NCI-H1092 treated with DMSO at 0.1 percent for 48 hours (cell line): ENCODE measurements around the gene MSLN.
"Not testable (repeated sequence)": the region's sequence is repeated elsewhere in the genome, so short reads cannot be mapped to it uniquely, and the experiment has no call there.

Experiments used
- DNase-seq: peaks from one replicate; lab custom pipeline; 2025; lab: John Stamatoyannopoulos, UW

The MSLN gene

DNA sequence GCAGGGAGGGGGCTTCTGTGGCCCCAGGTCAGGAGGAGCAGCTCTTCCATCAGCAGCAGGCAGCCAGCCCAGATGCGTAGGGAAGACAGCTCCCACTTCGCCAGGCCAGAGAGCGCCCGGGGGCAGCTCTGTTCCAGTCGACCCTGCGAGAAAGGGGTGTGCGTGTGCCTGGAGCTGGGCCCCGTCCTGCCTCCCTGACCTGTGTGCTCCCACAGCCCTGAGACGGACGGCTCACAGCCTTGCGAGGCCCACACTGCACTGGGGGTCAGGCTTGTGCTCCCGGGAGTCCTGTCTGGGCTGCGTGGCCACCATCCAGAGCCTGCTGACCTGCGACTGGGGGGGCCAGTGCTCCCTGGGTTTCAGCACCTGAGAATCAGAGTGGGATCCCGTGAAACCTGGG lies 469 bp upstream of the MSLN start:
- no peak for DNase-seq

DNA sequence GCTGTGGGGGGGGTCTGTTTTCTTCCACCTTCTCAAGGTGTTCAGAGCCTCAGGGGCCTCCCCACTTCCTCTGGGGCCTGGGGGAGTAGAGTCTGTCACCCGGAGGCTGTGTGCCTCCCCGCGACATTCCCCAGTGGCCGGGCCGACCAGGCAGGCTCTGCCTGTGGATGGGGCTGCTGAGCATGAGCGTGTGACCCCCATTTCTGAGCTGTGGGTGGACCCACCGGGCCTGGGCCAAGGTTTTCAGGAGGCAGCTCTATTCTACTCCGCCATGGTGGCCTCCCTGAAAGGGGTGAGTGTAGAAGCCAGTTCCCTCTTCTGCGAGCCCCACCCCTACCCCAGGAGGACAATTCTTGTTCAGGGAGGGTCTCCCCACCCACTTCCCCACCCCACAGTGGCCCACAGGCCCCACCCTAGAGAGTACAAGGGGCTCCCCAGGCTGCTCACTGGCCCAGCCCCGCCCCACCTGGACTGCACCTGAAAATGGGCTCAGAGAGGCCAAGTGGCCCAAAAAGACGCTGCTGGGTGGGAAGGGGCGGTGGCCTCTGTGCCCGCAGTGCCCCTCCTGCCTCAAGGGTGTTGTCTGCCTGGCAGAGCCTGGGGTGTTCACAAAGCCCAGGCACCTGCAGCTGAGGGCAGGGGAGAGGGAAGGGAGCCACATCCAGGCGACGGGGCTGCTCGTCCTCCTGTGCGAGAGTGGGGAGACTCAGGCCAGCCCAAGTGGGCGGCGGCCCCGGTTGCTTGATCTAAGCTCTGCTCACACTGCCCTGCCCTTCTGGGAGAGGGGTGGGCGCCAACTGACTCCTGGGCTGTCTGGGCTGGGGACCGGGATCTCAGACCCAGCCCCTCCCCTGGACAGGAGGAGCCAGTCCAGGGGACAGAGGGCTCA lies 1.3 kb downstream of the MSLN start:
- DNase-seq: no peak

DNA sequence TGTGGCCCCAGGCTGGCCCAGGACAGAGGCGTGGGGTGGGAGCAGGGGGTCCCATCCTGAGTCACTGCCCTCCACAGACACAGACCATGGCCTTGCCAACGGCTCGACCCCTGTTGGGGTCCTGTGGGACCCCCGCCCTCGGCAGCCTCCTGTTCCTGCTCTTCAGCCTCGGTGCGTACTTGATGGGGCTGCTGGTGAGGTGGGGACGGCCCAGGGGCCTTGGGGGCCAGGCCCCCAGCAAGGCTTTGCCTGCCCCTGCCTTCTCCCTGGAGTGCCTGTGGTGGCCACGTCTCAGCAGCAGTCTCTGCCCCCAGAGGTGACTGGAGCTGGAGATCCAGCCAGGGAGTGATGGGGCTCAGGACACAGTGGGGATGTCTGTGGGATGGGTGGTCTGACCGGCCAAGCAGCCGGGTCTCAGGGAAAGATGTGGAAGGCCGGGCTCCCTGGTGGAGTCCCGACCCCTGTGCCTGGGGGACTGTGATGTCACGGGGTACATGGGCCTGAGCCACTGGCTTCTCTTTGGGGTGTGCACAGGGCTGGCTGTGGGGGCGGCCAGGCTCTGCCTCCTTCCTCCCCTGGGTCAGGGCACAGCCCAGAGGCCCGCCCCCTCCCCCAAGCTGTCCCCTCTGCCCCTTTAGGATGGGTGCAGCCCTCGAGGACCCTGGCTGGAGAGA lies 2.2 kb downstream of the MSLN start:
- DNase-seq: no peak

DNA sequence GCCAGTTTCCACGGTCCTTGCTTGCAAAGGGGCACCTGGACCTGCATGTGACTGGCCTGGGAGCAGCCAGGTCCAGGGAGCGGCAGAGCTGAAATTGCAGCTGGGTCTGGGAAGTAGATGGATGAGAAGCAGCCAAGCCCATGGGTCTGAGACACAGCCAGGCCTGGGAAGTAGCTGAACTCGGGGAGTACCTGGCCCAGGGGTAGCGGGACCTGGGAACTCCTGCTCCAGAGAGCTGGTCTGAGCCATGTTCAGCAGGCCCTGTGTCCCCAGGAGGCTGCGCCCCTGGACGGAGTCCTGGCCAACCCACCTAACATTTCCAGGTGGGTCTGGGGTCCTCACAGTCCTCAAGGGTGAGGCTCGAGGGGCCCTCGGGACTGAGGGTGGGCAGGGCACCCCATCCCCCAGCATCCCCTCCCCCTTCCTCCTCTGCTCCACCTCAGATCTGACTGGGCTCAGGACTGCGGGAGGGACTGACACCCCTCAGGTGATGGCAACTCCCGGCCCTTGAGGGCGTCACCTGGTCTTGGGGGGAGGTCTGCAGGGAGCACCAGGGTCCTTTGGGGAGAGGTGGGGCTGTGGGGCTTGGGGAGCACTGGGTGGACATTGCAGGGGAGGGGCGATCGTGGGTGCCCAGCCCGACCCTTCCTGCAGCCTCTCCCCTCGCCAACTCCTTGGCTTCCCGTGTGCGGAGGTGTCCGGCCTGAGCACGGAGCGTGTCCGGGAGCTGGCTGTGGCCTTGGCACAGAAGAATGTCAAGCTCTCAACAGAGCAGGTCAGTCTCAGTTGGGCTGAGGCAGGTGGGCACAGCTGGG lies 3.0 kb downstream of the MSLN start:
- no peak for DNase-seq

DNA sequence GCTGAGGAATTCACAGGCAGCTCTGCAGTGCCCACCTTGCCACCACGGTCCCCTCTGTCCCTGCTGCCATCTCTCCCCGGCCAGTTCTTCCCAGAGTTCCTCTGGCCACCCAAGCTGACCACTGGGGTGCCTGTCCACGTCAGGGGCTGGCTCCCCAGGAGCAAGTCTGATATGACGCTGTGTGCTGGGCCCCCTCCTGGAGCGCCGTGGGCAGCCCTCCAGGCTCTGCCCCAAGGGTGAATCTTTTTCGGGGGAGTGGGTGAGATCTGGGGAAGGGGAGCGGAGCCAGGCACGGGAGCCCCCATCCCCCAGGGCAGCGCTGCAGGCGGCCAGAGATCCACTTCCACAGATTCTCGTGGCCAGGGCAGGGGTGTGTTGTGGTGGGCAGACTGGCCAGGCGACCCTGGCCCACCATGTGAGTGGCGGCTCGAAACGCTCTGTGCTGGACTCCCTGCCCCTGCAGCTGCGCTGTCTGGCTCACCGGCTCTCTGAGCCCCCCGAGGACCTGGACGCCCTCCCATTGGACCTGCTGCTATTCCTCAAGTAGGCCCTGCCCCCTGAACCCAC lies 3.7 kb downstream of the MSLN start:
- no peak for DNase-seq

DNA sequence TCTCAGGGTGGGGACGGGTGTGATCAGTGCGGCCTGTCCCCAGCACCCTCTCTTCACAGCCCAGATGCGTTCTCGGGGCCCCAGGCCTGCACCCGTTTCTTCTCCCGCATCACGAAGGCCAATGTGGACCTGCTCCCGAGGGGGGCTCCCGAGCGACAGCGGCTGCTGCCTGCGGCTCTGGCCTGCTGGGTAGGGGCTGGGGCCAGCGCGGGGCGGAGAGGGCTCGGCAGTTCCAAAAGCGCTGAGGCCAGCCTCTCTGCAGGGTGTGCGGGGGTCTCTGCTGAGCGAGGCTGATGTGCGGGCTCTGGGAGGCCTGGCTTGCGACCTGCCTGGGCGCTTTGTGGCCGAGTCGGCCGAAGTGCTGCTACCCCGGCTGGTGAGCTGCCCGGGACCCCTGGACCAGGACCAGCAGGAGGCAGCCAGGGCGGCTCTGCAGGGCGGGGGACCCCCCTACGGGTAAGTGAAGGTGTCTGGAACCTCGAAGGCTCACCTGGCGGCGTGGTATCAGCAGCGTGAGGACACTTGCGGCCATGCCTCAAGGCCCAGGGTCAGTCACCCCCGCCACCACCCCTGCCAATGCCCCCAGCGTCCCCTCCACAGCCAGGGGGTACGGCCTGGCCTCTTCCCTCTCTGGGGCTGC lies 4.4 kb downstream of the MSLN start:
- DNase-seq: no peak

DNA sequence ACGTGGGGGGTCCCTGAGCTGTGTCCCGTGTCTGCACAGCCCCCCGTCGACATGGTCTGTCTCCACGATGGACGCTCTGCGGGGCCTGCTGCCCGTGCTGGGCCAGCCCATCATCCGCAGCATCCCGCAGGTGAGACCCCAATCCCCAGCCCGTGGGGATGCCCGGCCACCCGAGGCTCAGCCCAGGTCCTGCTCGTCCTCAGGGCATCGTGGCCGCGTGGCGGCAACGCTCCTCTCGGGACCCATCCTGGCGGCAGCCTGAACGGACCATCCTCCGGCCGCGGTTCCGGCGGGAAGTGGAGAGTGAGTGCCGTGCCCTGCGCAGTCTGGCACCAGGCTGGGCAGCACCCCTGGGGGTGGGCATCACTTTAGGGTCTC lies 4.9 kb downstream of the MSLN start:
- DNase-seq: no peak

DNA sequence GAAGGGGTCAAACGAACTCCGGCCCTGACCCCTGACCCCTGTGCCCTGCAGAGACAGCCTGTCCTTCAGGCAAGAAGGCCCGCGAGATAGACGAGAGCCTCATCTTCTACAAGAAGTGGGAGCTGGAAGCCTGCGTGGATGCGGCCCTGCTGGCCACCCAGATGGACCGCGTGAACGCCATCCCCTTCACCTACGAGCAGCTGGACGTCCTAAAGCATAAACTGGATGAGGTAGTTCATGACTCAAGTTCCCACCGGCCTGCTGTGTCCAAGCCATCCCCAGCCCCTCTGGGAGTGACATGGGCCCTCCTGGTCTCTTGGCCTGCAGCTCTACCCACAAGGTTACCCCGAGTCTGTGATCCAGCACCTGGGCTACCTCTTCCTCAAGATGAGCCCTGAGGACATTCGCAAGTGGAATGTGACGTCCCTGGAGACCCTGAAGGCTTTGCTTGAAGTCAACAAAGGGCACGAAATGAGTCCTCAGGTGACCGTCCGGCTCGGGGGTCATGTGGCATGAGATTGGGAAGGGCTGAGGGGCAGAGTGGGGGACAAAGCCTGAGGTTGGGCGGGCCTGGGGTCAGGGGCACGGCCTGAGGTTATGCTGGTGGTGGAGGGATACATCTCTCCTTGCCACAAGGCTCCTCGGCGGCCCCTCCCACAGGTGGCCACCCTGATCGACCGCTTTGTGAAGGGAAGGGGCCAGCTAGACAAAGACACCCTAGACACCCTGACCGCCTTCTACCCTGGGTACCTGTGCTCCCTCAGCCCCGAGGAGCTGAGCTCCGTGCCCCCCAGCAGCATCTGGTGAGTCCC lies 5.7 kb downstream of the MSLN start:
- no peak for DNase-seq

DNA sequence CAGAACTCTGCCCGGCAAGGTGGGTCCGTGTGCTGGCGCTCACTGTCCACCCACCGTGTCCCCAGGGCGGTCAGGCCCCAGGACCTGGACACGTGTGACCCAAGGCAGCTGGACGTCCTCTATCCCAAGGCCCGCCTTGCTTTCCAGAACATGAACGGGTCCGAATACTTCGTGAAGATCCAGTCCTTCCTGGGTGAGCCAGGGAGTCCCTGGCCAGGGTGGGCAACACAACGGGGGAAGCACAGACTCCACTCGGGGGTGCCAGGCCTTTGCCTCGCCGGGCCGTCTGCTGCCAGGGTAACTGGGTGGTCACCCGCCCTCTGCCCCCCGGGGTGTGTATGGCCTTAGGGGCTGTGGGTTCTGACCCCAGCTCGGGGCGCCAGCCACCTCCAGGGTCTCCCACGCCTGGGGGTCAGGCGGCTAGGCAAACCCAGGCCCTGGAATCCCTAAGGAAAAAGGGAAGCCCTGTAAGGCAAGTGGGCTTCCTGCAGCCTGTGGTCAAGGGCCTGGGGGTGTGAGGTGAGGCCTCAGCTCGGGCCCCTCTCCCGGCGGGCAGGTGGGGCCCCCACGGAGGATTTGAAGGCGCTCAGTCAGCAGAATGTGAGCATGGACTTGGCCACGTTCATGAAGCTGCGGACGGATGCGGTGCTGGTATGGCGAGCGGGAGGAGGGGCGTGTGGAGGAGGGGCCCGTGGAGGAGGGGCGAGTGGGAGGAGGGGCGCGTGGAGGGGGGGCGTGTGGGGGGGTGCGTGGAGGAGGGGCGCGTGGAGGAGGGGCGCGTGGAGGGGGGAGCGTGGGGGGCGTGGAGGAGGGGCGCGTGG lies 6.5 kb downstream of the MSLN start:
- DNase-seq: no peak

DNA sequence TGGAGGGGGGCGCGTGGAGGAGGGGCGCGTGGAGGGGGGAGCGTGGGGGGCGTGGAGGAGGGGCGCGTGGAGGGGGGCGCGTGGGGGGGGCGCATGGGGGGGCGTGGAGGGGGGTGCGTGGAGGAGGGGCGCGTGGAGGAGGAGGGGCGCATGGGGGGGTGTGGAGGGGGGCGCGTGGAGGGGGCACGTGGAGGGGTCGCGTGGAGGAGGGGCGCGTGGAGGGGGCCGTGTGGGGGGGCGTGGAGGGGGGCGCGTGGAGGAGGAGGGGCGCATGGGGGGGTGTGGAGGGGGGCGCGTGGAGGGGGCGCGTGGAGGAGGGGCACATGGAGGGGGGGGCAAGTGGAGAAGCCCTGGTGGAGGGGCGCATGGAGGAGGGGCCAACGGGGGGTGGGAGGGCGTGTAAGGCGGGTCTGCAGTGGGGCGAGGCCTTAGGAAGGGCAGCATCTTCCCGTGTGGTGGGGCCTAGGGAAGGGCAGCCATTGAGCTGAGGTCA lies 7.3 kb downstream of the MSLN start:
- no peak for DNase-seq

DNA sequence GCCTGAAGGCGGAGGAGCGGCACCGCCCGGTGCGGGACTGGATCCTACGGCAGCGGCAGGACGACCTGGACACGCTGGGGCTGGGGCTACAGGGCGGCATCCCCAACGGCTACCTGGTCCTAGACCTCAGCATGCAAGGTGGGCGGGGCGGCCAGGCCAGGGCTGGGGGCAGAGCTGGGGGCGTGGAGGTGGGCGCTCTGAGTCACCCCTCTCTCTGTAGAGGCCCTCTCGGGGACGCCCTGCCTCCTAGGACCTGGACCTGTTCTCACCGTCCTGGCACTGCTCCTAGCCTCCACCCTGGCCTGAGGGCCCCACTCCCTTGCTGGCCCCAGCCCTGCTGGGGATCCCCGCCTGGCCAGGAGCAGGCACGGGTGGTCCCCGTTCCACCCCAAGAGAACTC lies 7.9 kb downstream of the MSLN start:
- DNase-seq: no peak

DNA sequence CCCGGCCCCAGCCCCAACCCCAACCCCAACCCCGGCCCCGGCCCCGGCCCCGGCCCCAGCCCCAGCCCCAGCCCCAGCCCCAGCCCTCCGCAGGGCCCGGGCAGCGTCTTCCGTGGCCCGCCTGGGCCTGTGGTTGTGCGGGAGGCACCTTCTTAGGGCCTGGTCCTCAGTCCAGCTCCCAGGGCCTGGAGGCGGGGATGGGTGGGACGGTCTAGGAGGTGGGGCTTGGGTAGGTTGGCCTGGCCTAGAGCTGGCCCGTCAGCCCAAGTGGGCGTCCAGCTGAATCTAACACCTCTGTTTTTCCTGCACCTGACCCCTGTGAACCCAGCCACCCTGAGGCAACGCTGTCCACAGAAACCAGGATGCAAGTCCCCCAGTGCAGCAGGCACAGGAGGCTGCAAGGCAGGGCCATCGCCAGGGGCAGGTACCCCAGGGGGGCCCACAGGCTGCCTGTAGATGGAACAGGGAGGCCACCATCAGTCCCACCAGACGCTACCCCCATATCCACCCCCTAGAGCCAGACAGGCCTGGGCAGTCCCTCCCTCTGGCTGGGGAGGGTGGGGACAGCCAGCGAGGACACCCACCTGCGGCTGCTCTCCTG lies 8.8 kb downstream of the MSLN start:
- no peak for DNase-seq

DNA sequence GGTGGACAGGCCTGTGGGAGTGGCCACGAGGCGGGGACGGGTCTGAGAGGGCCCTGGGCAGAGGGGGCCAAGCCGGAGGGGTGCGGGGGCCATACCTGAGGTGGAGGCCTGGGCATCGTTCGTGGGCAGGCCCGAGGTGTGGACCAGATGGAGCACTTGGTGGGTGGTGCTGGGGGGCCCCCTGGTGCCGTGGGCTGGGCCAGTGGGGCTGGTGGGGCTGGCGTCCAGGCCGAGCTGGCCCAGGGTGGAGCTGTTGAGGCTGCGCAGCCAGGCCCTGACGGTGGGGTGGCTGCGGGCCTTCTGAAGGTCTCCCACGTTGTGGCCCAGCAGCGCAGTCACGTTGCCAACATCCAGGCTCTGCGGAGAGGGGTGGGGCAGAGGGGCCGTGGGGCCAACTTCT lies 9.4 kb downstream of the MSLN start:
- DNase-seq: no peak

DNA sequence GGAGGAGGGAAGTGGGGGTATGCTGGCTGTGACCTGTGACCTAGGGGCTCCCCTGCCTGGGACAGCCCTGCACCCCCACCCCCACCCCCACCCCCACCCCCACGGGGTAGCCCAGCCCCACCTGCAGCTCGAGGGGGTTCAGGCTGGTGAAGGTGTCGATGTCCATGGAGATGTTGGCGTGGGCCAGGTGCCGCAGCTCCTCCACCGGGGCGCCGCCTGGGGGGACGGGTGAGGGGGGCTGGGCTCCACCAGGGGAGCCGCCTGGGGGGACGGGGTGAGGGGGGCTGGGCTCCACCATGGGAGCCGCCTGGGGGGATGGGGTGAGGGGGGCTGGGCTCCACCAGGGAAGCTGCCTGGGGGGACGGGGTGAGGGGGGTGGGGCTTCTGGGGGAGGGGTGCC lies 9.9 kb downstream of the MSLN start:
- DNase-seq: no peak

DNA sequence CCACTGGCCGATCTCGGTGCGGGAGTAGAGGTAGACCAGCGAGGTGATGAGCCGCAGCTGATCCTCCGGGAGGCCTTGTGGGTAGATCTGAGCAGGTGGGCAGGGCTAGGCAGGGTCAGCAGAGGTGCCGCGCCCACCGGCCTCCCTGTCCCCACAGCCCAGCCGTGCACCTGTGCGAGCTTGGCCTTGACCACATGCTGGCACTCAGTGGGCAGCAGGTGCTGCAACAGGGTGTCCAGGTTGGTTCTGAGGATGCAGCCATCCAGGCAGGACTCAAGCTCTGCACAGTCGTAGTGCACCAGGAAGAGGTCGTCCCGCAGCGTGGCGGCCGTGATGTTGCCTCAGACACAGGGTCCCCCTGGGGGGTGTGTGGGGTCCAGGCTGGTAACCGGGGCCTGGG lies 12.4 kb downstream of the MSLN start:
- DNase-seq: no peak

DNA sequence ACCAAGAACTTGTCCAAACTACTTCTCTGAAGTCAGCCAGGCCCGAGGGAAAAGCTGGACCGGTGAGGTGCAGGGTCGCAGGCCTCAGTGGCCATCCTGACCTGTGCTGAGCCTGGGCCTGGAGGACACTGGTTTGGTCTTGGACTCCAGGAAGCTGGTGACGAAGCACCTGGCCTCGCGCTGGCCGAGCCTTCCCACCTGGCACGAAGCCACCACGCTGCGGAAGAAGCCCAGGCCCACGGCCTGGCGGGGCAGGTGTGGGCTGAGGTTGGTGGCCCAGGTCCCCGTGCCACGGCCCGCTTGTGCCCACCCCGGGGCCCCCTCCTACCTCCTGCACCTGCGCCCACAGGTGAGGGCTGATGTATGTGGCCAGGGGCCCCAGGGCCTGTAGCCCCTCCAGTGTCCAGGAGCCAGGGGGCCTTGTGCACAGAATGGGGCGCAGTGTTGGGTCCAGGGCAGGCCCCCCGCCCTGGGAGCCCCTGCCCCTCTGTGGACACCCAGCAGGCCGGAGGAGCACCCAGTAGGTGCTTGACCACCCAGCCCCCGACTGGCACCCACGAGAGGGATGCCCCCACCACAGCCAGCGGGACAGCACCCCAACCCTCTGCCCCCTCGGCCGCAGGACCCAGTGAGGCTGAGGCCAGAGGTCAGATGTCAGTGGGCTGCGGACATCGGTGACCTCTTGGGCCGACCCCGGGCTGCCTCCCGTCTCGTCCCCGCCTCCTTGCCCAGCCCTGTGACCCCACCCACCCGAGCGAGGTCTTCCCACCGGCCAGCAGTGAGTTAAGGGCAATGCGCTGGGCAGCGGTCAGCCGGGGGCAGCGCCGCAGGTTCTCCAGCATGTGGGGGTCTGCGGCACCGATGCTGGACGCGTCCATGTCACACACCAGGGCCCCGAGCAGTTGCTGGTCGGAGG lies 13.8 kb downstream of the MSLN start:
- DNase-seq: no peak

DNA sequence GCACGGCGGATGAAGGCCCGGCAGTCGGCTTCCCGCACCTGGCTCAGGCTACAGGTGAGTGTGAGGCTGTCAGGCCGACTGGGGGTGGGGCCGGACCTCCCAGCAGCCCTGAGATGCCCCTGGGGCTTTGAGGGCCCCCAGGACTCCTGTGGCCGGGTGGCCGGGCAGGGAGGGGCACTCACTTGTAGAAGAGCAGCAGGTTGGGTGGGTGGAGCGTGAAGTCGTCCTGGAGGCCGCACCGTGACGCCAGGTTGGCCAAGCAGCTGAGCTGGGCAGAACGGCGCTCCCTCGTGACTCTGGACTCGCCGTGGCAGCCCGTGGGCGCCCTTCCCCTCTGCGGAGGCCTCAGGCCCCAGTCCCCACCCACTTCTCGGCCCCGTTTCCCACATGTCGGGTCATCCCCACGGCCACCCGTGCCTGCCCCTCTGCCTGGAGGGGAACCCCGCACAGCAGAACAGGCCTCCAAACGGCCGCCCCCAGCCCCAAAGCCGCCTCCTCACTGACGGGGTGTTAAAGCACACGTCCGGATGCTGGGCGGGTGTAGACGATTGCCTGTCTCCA lies 14.8 kb downstream of the MSLN start:
- DNase-seq: no peak

DNA sequence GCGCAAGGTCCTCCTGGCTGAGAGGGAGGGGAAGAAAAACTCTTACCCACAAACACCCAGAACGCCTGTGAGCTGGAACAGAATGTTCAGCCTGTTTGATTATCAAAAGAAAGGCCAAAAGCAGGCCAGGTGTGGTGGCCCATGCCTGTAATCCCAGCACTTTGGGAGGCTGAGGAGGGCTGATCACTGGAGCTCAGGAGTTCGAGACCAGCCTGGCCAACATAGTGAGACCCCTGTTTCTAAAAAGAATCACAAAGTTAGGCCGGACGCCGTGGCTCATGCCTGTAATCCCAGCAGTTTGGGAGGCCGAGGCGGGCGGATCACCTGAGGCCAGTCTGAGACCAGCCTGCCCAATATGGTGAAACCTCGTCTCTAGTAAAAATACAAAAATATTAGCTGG lies 15.8 kb downstream of the MSLN start:
- not testable (repeated sequence) for DNase-seq
